HG03097 (cell line): Measurements from ENCODE around the gene KRTAP10-12.

Experiments used
- ATAC-seq: cut with Tn5 transposase; IDR thresholded peaks from one replicate; pipeline ENCODE4 v1.9.1; 2021; ENCODE audit not compliant: unreplicated experiment, low FRiP score

Gene KRTAP10-12

DNA sequence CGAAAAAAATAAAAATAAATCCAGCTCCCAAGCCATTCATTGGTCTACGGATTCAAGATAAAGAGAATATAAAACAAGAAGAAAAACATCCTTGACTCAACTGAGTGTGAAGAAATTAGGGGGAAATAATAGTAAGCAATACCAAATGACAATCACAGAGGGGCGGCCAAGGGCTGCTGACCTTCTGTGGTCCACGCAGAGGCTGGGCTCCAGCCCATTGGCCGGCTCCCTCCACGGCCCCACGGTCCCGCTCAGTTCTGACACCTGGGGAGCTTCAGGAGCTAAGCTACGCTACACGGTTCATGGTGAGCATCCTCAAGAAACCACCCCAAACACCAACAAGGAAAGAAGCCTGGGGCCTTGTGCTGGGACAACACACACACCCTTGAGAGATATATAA, 400 bp upstream of the KRTAP10-12 start:
- ATAC-seq, result no peak

- no peak for ATAC-seq
These were observed 1.1 kb downstream of the KRTAP10-12 start for GRCh38 chr21:44697811-44698734.

DNA sequence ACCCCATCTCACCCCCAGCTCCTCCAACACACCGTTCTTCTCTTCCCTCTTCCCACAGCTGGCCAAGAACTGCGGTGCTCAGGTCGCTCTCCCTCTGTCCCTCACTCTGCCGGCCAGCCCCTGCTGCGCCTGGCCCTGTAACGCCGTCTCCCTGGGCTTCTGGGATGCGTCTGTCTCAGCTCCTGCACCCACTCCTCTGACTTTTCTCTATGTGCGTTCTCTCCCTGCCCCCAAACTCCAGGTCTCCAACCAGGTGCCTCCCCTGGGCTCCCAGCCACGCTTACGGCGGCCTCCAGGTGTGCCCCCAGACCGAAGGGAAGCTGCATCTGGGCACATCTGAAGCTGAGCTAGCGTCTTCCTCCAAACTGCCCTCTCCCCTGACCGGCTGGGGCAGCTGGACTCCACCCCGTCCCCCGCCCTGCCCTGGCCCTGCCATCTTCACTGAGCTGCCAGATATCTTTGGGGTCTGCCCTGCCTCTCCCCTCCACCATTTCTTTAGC, 2.6 kb downstream of the KRTAP10-12 start:
- ATAC-seq, result no peak

- no peak for ATAC-seq
These were observed 3.4 kb downstream of the KRTAP10-12 start for GRCh38 chr21:44700101-44701022.

GRCh38 chr21:44701023-44701400, 4.0 kb downstream of the KRTAP10-12 start:
- no peak for ATAC-seq

DNA sequence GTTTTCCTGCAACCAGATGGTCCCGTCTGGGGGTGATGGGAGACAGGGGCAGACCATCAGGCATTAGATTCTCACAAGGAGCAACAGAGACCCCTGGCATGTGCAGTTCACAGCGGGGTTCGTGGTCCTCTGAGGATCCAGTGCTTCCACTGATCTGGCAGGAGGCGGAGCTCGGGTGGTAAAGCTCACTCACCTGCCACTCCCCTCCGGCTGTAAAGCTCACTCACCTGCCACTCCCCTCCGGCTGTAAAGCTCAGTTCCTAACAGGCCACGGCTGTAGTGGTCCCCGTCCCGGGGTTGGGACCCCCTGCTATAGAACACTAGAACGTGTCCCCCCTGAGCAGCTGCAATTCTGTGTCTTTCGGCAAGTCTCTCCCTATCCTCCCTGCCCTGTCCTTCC, 4.6 kb downstream of the KRTAP10-12 start:
- ATAC-seq, result no peak

DNA sequence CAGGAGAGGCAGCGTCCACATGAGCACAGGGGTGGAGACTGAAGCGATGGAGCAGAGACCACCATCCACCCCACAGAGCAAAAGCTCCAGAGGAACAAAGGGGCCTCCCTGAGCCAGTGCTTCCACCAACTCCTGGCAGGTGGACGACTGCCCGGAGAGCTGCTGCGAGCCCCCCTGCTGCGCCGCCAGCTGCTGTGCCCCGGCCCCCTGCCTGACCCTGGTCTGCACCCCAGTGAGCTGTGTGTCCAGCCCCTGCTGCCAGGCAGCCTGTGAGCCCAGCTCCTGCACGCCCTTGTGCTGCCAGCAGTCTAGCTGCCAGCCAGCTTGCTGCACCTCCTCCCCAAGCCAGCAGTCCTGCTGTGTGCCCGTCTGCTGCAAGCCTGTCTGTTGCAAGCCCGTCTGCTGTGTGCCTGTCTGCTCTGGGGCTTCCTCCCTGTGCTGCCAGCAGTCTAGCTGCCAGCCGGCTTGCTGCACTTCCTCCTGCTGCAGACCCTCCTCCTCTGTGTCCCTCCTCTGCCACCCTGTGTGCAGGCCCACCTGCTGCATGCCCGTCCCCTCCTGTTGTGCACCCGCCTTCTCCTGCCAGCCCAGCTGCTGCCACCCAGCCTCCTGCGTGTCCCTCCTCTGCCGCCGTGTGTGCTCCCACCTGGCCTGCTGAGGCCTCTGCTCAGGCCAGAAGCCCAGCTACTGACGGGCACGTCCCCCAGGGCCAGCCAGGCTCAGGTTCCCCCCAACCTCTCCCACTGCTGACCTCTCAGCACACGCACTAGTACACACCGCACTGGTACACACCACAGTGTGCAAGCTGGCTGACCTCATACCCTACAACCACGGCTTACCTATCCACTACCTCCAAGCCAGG, 5.4 kb downstream of the KRTAP10-12 start:
- no peak for ATAC-seq

DNA sequence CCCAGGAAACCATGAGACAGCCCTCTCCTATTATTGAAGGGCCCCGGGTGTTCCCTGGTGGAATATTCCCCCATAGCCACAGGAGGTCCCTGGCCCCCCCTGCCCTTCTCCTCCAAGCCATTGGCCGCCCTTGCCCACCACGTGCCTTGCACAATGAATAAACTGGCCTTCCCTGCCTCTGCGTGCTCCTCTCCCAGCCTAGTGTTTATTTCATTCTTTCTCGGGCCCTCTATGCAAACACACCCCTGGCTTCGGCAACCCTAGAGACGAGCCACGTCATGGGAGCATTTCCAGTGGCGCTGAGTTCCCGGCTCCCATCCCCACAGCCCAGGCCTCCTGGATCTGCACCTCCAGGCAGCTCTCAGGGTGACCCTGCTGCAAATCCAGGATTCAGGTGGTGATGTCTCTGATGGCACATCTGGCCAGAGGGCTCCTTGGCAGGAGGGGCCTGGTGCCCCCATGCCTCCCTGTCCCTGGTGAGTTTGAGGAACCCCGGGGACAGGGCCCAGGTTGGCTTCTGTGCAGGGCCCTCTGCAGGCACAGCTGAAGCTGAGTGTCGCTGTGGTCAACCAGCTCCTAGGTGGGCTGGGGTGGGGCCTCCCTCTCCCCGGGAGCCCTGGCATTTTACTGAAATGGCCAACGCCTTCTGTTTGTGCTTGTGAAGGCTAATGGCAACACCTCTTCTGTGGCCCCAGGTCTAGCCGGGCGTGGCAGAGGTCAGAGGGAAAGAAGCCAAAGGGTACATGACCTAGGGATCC, 6.2 kb downstream of the KRTAP10-12 start:
- ATAC-seq, result no peak

DNA sequence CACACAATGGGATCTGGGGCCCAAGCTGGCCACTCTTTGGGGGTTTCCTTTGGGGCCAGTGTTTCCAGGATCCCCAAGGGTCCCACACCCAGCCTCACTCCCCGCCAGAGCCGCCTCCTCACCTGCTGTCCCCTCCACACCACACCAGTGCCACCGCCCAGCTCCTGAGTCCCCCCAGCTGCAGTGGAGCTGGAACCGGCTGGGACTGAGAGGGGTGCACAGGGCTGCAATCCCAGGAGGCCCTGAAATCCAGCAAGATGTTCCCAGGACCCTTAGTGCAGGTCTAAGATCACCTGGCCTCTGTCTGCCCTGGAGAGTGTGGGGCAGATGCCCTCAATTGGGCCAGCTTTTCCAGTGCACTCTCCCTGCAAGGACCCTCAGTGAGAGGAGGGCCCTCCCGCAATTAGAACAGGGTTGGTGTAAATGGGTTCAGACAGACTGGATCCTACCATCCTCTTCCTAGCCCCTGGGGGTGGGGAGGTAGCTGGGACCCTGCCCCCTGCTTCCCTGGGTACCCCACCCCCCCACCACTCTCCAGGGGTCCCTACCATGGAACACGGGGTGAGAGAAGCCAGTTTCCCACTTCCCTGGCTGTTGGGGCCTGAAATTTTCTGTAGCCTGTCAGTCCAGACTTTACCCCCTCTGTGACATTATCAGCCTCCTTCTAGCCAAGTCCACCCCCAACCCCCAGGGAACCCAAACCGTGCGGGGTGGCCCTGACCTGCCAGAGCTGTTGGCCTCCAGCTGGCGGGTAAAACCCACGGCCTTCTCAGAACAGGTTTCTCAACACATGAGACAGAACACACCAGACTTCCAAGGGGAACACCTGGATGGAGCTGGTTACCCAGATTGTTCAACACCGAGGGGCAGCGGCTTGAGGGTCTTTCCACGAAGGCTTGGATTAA, 7.0 kb downstream of the KRTAP10-12 start:
- ATAC-seq, result no peak

GRCh38 chr21:44704636-44705001, 7.6 kb downstream of the KRTAP10-12 start:
- no peak for ATAC-seq

- ATAC-seq, result no peak
These were observed 9.2 kb downstream of the KRTAP10-12 start for GRCh38 chr21:44706026-44706705.

DNA sequence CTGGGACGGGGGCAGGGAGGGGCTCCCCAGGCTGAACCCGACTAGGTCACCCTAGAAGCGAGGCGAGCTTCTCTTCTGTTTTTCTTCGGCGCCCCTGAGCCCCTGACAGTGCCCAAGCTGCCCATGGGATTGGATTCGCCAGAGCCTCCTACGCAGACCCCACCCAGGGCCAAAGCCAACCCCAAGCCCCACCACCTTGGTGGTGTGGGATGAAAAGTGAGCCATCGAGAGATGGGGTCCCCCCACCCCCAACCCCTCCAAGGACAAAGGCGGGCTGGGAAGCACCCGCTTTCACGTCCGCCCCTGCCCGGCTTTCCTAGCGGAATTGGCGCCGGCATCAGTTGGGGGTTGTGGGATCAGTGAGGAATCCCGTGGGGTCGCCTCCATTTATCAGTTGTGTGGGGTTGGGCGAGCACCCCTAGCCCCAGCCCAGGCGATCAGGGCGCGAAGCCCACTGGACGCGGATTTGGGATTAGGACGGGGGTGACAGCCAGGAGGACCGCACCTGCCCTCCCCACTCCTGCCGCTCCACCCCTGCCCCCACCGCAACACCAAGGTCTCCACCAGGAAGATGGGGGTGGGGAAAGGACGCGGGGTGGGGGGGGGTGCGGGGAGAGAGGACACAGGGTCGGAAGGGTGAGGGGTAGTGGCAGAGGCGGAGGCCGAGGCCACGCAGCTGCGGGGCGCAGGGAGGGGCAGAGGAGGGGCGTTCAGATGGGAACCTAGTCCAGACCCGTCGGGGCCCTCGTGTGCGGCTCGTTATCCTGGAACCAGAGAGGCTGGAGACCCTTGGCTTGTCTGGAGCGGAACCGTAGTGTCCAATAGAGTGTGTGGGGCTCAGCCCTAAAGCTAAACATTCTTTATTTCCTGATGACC, 10.0 kb downstream of the KRTAP10-12 start:
- ATAC-seq, result no peak

GRCh38 chr21:44708213-44708865, 11.4 kb downstream of the KRTAP10-12 start:
- no peak for ATAC-seq

DNA sequence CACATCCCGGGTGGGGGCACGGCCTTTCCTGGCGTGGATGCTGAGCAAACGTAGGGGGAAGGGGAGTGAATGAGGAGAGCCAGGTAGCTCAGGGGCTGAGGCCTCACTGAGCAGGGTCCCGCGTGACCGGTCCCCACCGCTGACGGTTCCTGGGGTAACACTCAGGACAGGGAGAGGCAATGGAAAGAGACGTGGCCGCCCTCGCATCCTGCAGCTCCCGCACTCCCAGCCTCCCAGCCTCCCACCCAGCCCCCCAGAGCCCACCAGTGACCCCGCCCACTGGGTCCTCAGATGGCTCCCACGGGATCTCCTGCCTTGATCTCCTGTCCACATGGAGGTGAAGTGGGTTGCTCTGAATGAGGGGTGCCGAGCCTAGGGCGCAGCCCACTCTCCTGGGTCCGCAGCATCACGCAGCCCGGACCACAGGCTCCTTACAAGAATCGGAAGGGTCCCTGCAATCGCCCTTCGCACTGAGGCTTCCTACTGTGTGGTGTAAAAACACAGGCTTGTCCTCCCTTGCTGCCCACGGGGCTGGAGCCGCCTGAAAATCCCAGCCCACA, 12.0 kb downstream of the KRTAP10-12 start:
- no peak for ATAC-seq

DNA sequence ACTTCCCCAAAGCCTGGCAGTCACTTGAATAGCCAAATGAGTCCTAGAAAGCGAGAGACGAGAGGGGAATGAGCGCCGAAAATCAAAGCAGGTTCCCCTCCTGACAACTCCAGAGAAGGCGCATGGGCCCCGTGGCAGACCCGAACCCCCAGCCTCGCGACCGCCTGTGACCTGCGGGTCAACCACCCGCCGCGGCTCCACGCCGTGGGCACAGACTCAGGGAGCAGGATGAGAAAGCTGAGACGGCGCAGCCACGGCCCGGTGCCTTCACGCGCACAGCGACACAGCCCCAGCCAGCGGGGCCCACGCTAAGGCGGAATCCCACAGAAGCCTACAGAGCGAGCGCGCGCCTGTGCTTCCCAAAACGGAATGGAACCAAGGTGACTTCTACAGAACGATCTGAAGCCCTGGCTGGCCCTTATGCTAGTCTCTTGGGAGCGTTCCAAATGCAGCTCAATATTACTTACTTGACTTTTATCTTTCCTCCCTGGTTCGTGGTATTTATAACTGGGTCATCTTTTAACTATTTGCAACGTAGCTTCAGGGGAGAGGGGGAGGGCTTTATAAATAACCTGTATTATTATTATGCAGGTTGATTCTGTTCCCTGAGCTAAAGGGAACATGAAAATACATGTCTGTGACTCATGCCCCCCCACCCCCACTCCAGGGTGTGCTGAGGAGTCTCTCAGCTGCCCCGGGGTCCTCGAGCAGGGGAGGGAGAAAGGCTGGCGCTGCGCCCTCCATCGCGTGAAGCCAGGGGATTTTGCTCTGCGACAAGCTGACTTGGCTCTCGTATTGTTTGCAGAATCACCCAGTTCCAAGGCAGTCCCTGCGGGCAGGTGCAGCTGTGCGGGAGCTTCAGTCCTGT, 12.7 kb downstream of the KRTAP10-12 start:
- ATAC-seq, result no peak
